Trophoblast cell (in vitro differentiated cells and primary cell): Measurements from ENCODE around the gene NSRP1.

Experiments
- DNase-seq, 2 donors: peaks; one replicate each; pipeline ENCODE4 v3.0.0-alpha.2; 2016
- H2AFZ ChIP-seq: 2 replicates; pipeline ENCODE4 v1.6.1; 2013; ENCODE audit warnings: low read length, moderate library complexity, mild to moderate bottlenecking; ENCODE audit not compliant: insufficient read depth, poor library complexity
- H2AK5ac ChIP-seq: 2 replicates; pipeline ENCODE4 v1.6.1; 2013; ENCODE audit warnings: mild to moderate bottlenecking, low read length
- H2BK120ac ChIP-seq: 2 replicates; pipeline ENCODE4 v1.6.1; 2013; ENCODE audit warnings: low read length, mild to moderate bottlenecking, moderate library complexity; ENCODE audit not compliant: insufficient read depth, poor library complexity
- H2BK12ac ChIP-seq: 2 replicates; pipeline ENCODE4 v1.6.1; 2013; ENCODE audit warnings: mild to moderate bottlenecking, low read length, moderate library complexity
- H2BK5ac ChIP-seq: 2 replicates; pipeline ENCODE4 v1.6.1; 2013; ENCODE audit warnings: low read length, low read depth, moderate library complexity, mild to moderate bottlenecking; ENCODE audit not compliant: poor library complexity
- H3K14ac ChIP-seq: 2 replicates; pipeline ENCODE4 v1.6.1; 2013; ENCODE audit warnings: mild to moderate bottlenecking, low read length
- H3K18ac ChIP-seq: 2 replicates; pipeline ENCODE4 v1.6.1; 2013; ENCODE audit warnings: mild to moderate bottlenecking, low read length
- H3K23ac ChIP-seq: 2 replicates; pipeline ENCODE4 v1.6.1; 2013; ENCODE audit warnings: low read length
- H3K27ac ChIP-seq: 2 replicates; pipeline ENCODE4 v1.5.1; 2013; ENCODE audit warnings: low read depth, mild to moderate bottlenecking, inconsistent platforms, low read length, moderate library complexity
- H3K27me3 ChIP-seq: 2 replicates; pipeline ENCODE4 v1.6.1; 2013; ENCODE audit warnings: inconsistent platforms, mild to moderate bottlenecking, low read length, moderate library complexity; ENCODE audit not compliant: insufficient read depth
- H3K36me3 ChIP-seq, 2 experiments: 1 replicate in 1 of 2; 2 replicates in 1 of 2; pipeline ENCODE4 v1.6.1; 2013; ENCODE audit warnings: low read length in 2 of 2, mild to moderate bottlenecking in 2 of 2, moderate library complexity in 1 of 2; ENCODE audit not compliant: insufficient read depth in 2 of 2, control insufficient read depth in 1 of 2
- H3K4ac ChIP-seq: 2 replicates; pipeline ENCODE4 v1.6.1; 2013; ENCODE audit warnings: low read depth, mild to moderate bottlenecking, low read length, moderate library complexity
- H3K4me1 ChIP-seq, 2 experiments: 1 replicate in 1 of 2; 2 replicates in 1 of 2; pipeline ENCODE4 v1.6.1; 2013; ENCODE audit warnings: low read length in 2 of 2, mild to moderate bottlenecking in 2 of 2, moderate library complexity in 1 of 2; ENCODE audit not compliant: insufficient read depth in 2 of 2, control insufficient read depth in 1 of 2
- H3K4me2 ChIP-seq: 2 replicates; pipeline ENCODE4 v1.6.1; 2013; ENCODE audit warnings: inconsistent platforms, mild to moderate bottlenecking, low read length, moderate library complexity
- H3K4me3 ChIP-seq: 2 replicates; pipeline ENCODE4 v1.5.1; 2013; ENCODE audit warnings: mild to moderate bottlenecking, low read depth, low read length, inconsistent platforms
- H3K79me1 ChIP-seq: one replicate; pipeline ENCODE4 v1.6.1; 2013; ENCODE audit warnings: low read length
- H3K79me2 ChIP-seq: 2 replicates; pipeline ENCODE4 v1.6.1; 2013; ENCODE audit warnings: low read length, mild to moderate bottlenecking; ENCODE audit not compliant: control insufficient read depth, insufficient read depth, poor library complexity
- H3K9ac ChIP-seq: 2 replicates; pipeline ENCODE4 v1.6.1; 2013; ENCODE audit warnings: mild to moderate bottlenecking, low read length
- H3K9me3 ChIP-seq: 2 replicates; pipeline ENCODE4 v1.6.1; 2013; ENCODE audit warnings: low read depth, mild to moderate bottlenecking, control low read depth, inconsistent platforms, low read length; ENCODE audit not compliant: insufficient read depth
- H4K12ac ChIP-seq: 2 replicates; pipeline ENCODE4 v1.6.1; 2013; ENCODE audit warnings: low read depth, mild to moderate bottlenecking, low read length, moderate library complexity
- H4K8ac ChIP-seq: 2 replicates; pipeline ENCODE4 v1.6.1; 2013; ENCODE audit warnings: low read depth, mild to moderate bottlenecking, low read length, moderate library complexity
- H4K91ac ChIP-seq: one replicate; pipeline ENCODE4 v1.6.1; 2013; ENCODE audit warnings: low read depth, mild to moderate bottlenecking, low read length, moderate library complexity
- WGBS: extraction: QIAGEN DNeasy Blood & Tissue Kit; methylation state at CpG from one replicate; pipeline ENCODE4 v1.1.7; 2013; ENCODE audit warnings: missing lambda C conversion rate; ENCODE audit not compliant: insufficient read length, insufficient coverage; ENCODE audit errors: extremely low coverage; 5-methylcytosine and 5-hydroxymethylcytosine counted together

NSRP1 gene

GRCh38 chr17:30165960-30166359 is 49.3 kb downstream of the NSRP1 start:
- Histone ChIP-seq H3K18ac (no peak overlapping the region), H2BK12ac (no peak overlapping the region), H3K4me2 (no peak overlapping the region), H3K4ac (no peak overlapping the region), H2BK120ac (no peak overlapping the region), H3K79me2 (no peaks in the 10 kb centered on the region), H4K12ac (no peak overlapping the region), H3K23ac (no peak overlapping the region), H4K8ac (no peak overlapping the region), H3K4me3 (no peak overlapping the region), H3K4me1 (no peaks in the 10 kb centered on the region), H2AFZ (no peak overlapping the region), H2AK5ac (no peak overlapping the region), H3K36me3 (peaks cover 4% of the 10 kb centered on the region in 2 experiments), H3K27ac (no peak overlapping the region), H4K91ac (no peak overlapping the region), H3K14ac (no peak overlapping the region), H3K27me3 (no peaks in the 10 kb centered on the region), H3K79me1 (no peaks in the 10 kb centered on the region), H2BK5ac (no peak overlapping the region), H3K9ac (no peak overlapping the region), H3K9me3 (no peaks in the 10 kb centered on the region)
- no CpG with 5 or more reads among the region's 1 CpG for WGBS
- DNase-seq = no peak

- DNase-seq = no peak
- Histone ChIP-seq H4K91ac (no peak overlapping the region), H3K27ac (no peak overlapping the region), H4K12ac (no peak overlapping the region), H3K4me3 (no peak overlapping the region), H3K4me2 (no peak overlapping the region), H2BK120ac (no peak overlapping the region), H3K79me1 (no peaks in the 10 kb centered on the region), H2AK5ac (no peak overlapping the region), H3K4me1 (no peaks in the 10 kb centered on the region), H3K18ac (no peak overlapping the region), H2BK5ac (no peak overlapping the region), H3K79me2 (no peaks in the 10 kb centered on the region), H4K8ac (no peak overlapping the region), H3K9me3 (no peaks in the 10 kb centered on the region), H3K14ac (no peak overlapping the region), H3K9ac (no peak overlapping the region), H3K4ac (no peak overlapping the region), H2AFZ (no peak overlapping the region), H2BK12ac (no peak overlapping the region), H3K23ac (no peak overlapping the region), H3K36me3 (peaks cover 2 to 3% of the 10 kb centered on the region in 2 experiments), H3K27me3 (no peaks in the 10 kb centered on the region)
These were observed 53.9 kb downstream of the NSRP1 start for GRCh38 chr17:30170415-30170987.

GRCh38 chr17:30172560-30172959 is 55.9 kb downstream of the NSRP1 start:
- H3K18ac ChIP-seq = no peak overlapping the region
- no peaks in the 10 kb centered on the region for H3K9me3 ChIP-seq
- no peak overlapping the region for H2AFZ ChIP-seq
- H3K4ac ChIP-seq = no peak overlapping the region
- no peak overlapping the region for H4K8ac ChIP-seq
- H4K91ac ChIP-seq = no peak overlapping the region
- H3K23ac ChIP-seq = no peak overlapping the region
- H3K79me1 ChIP-seq = no peaks in the 10 kb centered on the region
- no peak overlapping the region for H3K27ac ChIP-seq
- no peak overlapping the region for H2AK5ac ChIP-seq
- H3K9ac ChIP-seq = no peak overlapping the region
- WGBS = no CpG with 5 or more reads among the region's 1 CpG
- no peak for DNase-seq
- H3K36me3 ChIP-seq = peaks cover 6 to 7% of the 10 kb centered on the region in 2 experiments
- no peaks in the 10 kb centered on the region for H3K4me1 ChIP-seq
- no peak overlapping the region for H2BK120ac ChIP-seq
- no peak overlapping the region for H4K12ac ChIP-seq
- H3K79me2 ChIP-seq = no peaks in the 10 kb centered on the region
- no peaks in the 10 kb centered on the region for H3K27me3 ChIP-seq
- no peak overlapping the region for H3K14ac ChIP-seq
- H3K4me2 ChIP-seq = no peak overlapping the region
- no peak overlapping the region for H2BK5ac ChIP-seq
- no peak overlapping the region for H3K4me3 ChIP-seq
- H2BK12ac ChIP-seq = no peak overlapping the region

GRCh38 chr17:30173649-30174048 is 57.0 kb downstream of the NSRP1 start:
- no peak overlapping the region for H3K14ac ChIP-seq
- no peak overlapping the region for H3K18ac ChIP-seq
- H2BK12ac ChIP-seq = no peak overlapping the region
- H3K27me3 ChIP-seq = no peaks in the 10 kb centered on the region
- no peak overlapping the region for H4K8ac ChIP-seq
- H3K9me3 ChIP-seq = no peaks in the 10 kb centered on the region
- H3K9ac ChIP-seq = no peak overlapping the region
- no peak overlapping the region for H2BK5ac ChIP-seq
- no peak overlapping the region for H3K23ac ChIP-seq
- H2BK120ac ChIP-seq = no peak overlapping the region
- no peaks in the 10 kb centered on the region for H3K79me1 ChIP-seq
- DNase-seq = no peak
- H2AFZ ChIP-seq = no peak overlapping the region
- no peak overlapping the region for H3K4me2 ChIP-seq
- WGBS = no CpG with 5 or more reads among the region's 2 CpGs
- H3K79me2 ChIP-seq = no peaks in the 10 kb centered on the region
- no peak overlapping the region for H3K4ac ChIP-seq
- no peak overlapping the region for H2AK5ac ChIP-seq
- no peak overlapping the region for H4K12ac ChIP-seq
- H3K4me1 ChIP-seq = no peaks in the 10 kb centered on the region
- H3K36me3 ChIP-seq = peaks cover 6 to 7% of the 10 kb centered on the region in 2 experiments
- no peak overlapping the region for H3K27ac ChIP-seq
- H4K91ac ChIP-seq = no peak overlapping the region
- H3K4me3 ChIP-seq = no peak overlapping the region
